ENCODE data around the gene RETREG2. TPM values are rescaled to one million over a fixed set of nuclear protein-coding genes. Genes with fewer than 3 reads are reported as not detected.
A peak's percentile ranks its signal among the peaks of the same experiment; 100 is the strongest.

Gene RETREG2
- total RNA-seq, 1 donor from 2014 or later: 77.0 TPM

GRCh38 chr2:219155054-219155644, 22.9 kb upstream of the RETREG2 start:
- H3K9me3 Mint-ChIP-seq (ENCODE audit: low read depth): no peaks in the 10 kb centered on the region
- H3K36me3 Mint-ChIP-seq (ENCODE audit: insufficient read depth): peaks cover 4% of the 10 kb centered on the region
- no peak overlapping the region for H3K4me3 Mint-ChIP-seq (ENCODE audit: low read depth)
- peaks cover 3% of the 10 kb centered on the region for H3K27me3 Mint-ChIP-seq
- TF ChIP-seq CTCF (IDR thresholded peaks at IDR 0.05; ENCODE audit: unreplicated experiment): peak; percentile 69
- DNase-seq (ENCODE audit: low spot score, unreplicated experiment): no peak
- no peak overlapping the region for H3K27ac Mint-ChIP-seq
- peaks cover 2% of the 10 kb centered on the region for H3K4me1 Mint-ChIP-seq (ENCODE audit: low read depth)

- H3K27ac Mint-ChIP-seq: no peak overlapping the region
- no peak for DNase-seq (ENCODE audit: low spot score, unreplicated experiment)
- TF ChIP-seq CTCF (IDR thresholded peaks at IDR 0.05; ENCODE audit: unreplicated experiment): no peak
- peaks cover 4% of the 10 kb centered on the region for H3K36me3 Mint-ChIP-seq (ENCODE audit: insufficient read depth)
- H3K4me1 Mint-ChIP-seq (ENCODE audit: low read depth): peaks cover 5% of the 10 kb centered on the region
- H3K27me3 Mint-ChIP-seq: peaks cover 3% of the 10 kb centered on the region
- H3K9me3 Mint-ChIP-seq (ENCODE audit: low read depth): no peaks in the 10 kb centered on the region
- H3K4me3 Mint-ChIP-seq (ENCODE audit: low read depth): no peak overlapping the region
These were observed 20.7 kb upstream of the RETREG2 start for GRCh38 chr2:219157396-219157795.

- no peak for DNase-seq (ENCODE audit: low spot score, unreplicated experiment)
- H3K9me3 Mint-ChIP-seq (ENCODE audit: low read depth): no peaks in the 10 kb centered on the region
- peaks cover 5% of the 10 kb centered on the region for H3K4me1 Mint-ChIP-seq (ENCODE audit: low read depth)
- no peak for TF ChIP-seq CTCF (IDR thresholded peaks at IDR 0.05; ENCODE audit: unreplicated experiment)
- no peak overlapping the region for H3K27ac Mint-ChIP-seq
- peaks cover 6% of the 10 kb centered on the region for H3K27me3 Mint-ChIP-seq
- H3K36me3 Mint-ChIP-seq (ENCODE audit: insufficient read depth): peaks cover 4% of the 10 kb centered on the region
- no peak overlapping the region for H3K4me3 Mint-ChIP-seq (ENCODE audit: low read depth)
These were observed 20.1 kb upstream of the RETREG2 start for GRCh38 chr2:219158025-219158424.

GRCh38 chr2:219158586-219158985, 19.5 kb upstream of the RETREG2 start:
- TF ChIP-seq CTCF (IDR thresholded peaks at IDR 0.05; ENCODE audit: unreplicated experiment): no peak
- no peak for DNase-seq (ENCODE audit: low spot score, unreplicated experiment)
- peaks cover 5% of the 10 kb centered on the region for H3K4me1 Mint-ChIP-seq (ENCODE audit: low read depth)
- peaks cover 7% of the 10 kb centered on the region for H3K27me3 Mint-ChIP-seq
- H3K4me3 Mint-ChIP-seq (ENCODE audit: low read depth): no peak overlapping the region
- H3K36me3 Mint-ChIP-seq (ENCODE audit: insufficient read depth): peaks cover 3% of the 10 kb centered on the region
- H3K9me3 Mint-ChIP-seq (ENCODE audit: low read depth): no peaks in the 10 kb centered on the region
- H3K27ac Mint-ChIP-seq: no peak overlapping the region

GRCh38 chr2:219159771-219160185, 18.3 kb upstream of the RETREG2 start:
- Mint-ChIP-seq H3K27me3 (peaks cover 7% of the 10 kb centered on the region), H3K9me3 (ENCODE audit: low read depth) (no peaks in the 10 kb centered on the region), H3K36me3 (ENCODE audit: insufficient read depth) (peaks cover 3% of the 10 kb centered on the region), H3K27ac (peak overlapping the region; percentile 91), H3K4me1 (ENCODE audit: low read depth) (peaks cover 5% of the 10 kb centered on the region), H3K4me3 (ENCODE audit: low read depth) (peak overlapping the region; percentile 89)
- TF ChIP-seq CTCF (IDR thresholded peaks at IDR 0.05; ENCODE audit: unreplicated experiment): no peak
- DNase-seq (ENCODE audit: low spot score, unreplicated experiment): no peak
